Measurements from ENCODE around the gene DSCAML1.

The DSCAML1 gene

GRCh38 chr11:117490911-117491310 lies 306.1 kb downstream of the DSCAML1 start:
- no peaks in the 10 kb centered on the region for H3K27me3 ChIP-seq (ENCODE audit: low read depth, low read length)
- peak overlapping the region; percentile 75; the same call in 1 of the 2 replicates for H3K9ac ChIP-seq (ENCODE audit: low read length)
- peak overlapping the region; percentile 50; the same call in 1 of the 2 replicates for H3K4me2 ChIP-seq (ENCODE audit: low read length)
- no peak overlapping the region for H2AFZ ChIP-seq (ENCODE audit: low read depth, low read length)
- H3K36me3 ChIP-seq (replicated peaks; ENCODE audit: low read depth, low read length) = no peaks in the 10 kb centered on the region
- no peaks in the 10 kb centered on the region for H3K9me3 ChIP-seq (ENCODE audit: insufficient read depth, low read length)
- H3K4me3 ChIP-seq (ENCODE audit: low read length) = no peak overlapping the region
- H3K27ac ChIP-seq (ENCODE audit: low read length) = peak overlapping the region; percentile 96
- H4K20me1 ChIP-seq (ENCODE audit: insufficient read depth, low read length) = no peaks in the 10 kb centered on the region
- peaks cover 50% of the 10 kb centered on the region for H3K4me1 ChIP-seq (ENCODE audit: low read length)
- no peaks in the 10 kb centered on the region for H3K79me2 ChIP-seq (ENCODE audit: low read length)
- no peak for TF ChIP-seq EZH2phosphoT487 (IDR thresholded peaks at IDR 0.05; ENCODE audit: low read depth)

- Histone ChIP-seq H3K9me3 (ENCODE audit: insufficient read depth, low read length) (no peaks in the 10 kb centered on the region), H2AFZ (ENCODE audit: low read depth, low read length) (no peak overlapping the region), H3K9ac (ENCODE audit: low read length) (peak overlapping the region; percentile 75), H3K4me2 (ENCODE audit: low read length) (peak overlapping the region; percentile 50), H3K4me3 (ENCODE audit: low read length) (0 out of 2 replicates have a peak overlapping the region, but pooled peaks have one; percentile 11), H3K36me3 (replicated peaks; ENCODE audit: low read depth, low read length) (no peaks in the 10 kb centered on the region), H3K27me3 (ENCODE audit: low read depth, low read length) (no peaks in the 10 kb centered on the region), H3K4me1 (ENCODE audit: low read length) (peaks cover 58% of the 10 kb centered on the region), H3K27ac (ENCODE audit: low read length) (peak overlapping the region; percentile 96), H4K20me1 (ENCODE audit: insufficient read depth, low read length) (no peaks in the 10 kb centered on the region), H3K79me2 (ENCODE audit: low read length) (no peaks in the 10 kb centered on the region)
- no peak for TF ChIP-seq CTCF (IDR thresholded peaks at IDR 0.05; ENCODE audit: low read depth, low read length)
- no peak for TF ChIP-seq EZH2phosphoT487 (IDR thresholded peaks at IDR 0.05; ENCODE audit: low read depth)
These were observed 306.9 kb downstream of the DSCAML1 start for GRCh38 chr11:117489999-117490679.

- Histone ChIP-seq H3K4me3 (ENCODE audit: low read length) (0 out of 2 replicates have a peak overlapping the region, but pooled peaks have one; percentile 11), H3K27ac (ENCODE audit: low read length) (peak overlapping the region; percentile 96), H2AFZ (ENCODE audit: low read depth, low read length) (no peak overlapping the region), H4K20me1 (ENCODE audit: insufficient read depth, low read length) (no peaks in the 10 kb centered on the region), H3K4me2 (ENCODE audit: low read length) (peak overlapping the region; percentile 50), H3K79me2 (ENCODE audit: low read length) (no peaks in the 10 kb centered on the region), H3K36me3 (replicated peaks; ENCODE audit: low read depth, low read length) (no peaks in the 10 kb centered on the region), H3K9ac (ENCODE audit: low read length) (peak overlapping the region; percentile 75), H3K27me3 (ENCODE audit: low read depth, low read length) (no peaks in the 10 kb centered on the region), H3K4me1 (ENCODE audit: low read length) (peaks cover 67% of the 10 kb centered on the region), H3K9me3 (ENCODE audit: insufficient read depth, low read length) (no peaks in the 10 kb centered on the region)
- TF ChIP-seq CTCF (IDR thresholded peaks at IDR 0.05; ENCODE audit: low read depth, low read length) = no peak
- TF ChIP-seq EZH2phosphoT487 (IDR thresholded peaks at IDR 0.05; ENCODE audit: low read depth) = no peak
These were observed 307.7 kb downstream of the DSCAML1 start for GRCh38 chr11:117488996-117489952.

- H3K27me3 ChIP-seq (ENCODE audit: low read depth, low read length) = no peaks in the 10 kb centered on the region
- peak overlapping the region; percentile 79; the same call in 1 of the 2 replicates for H3K9ac ChIP-seq (ENCODE audit: low read length)
- no peaks in the 10 kb centered on the region for H3K9me3 ChIP-seq (ENCODE audit: insufficient read depth, low read length)
- no peaks in the 10 kb centered on the region for H3K79me2 ChIP-seq (ENCODE audit: low read length)
- H3K27ac ChIP-seq (ENCODE audit: low read length) = peak overlapping the region; percentile 96
- H3K36me3 ChIP-seq (replicated peaks; ENCODE audit: low read depth, low read length) = no peaks in the 10 kb centered on the region
- H2AFZ ChIP-seq (ENCODE audit: low read depth, low read length) = no peak overlapping the region
- H3K4me1 ChIP-seq (ENCODE audit: low read length) = peaks cover 93% of the 10 kb centered on the region
- H3K4me2 ChIP-seq (ENCODE audit: low read length) = peak overlapping the region; percentile 15
- no peak; the same call in 1 of the 2 replicates for TF ChIP-seq EZH2phosphoT487 (IDR thresholded peaks at IDR 0.05; ENCODE audit: low read depth)
- TF ChIP-seq CTCF (IDR thresholded peaks at IDR 0.05; ENCODE audit: low read depth, low read length) = no peak
- H3K4me3 ChIP-seq (ENCODE audit: low read length) = no peak overlapping the region
- H4K20me1 ChIP-seq (ENCODE audit: insufficient read depth, low read length) = no peaks in the 10 kb centered on the region
These were observed 311.0 kb downstream of the DSCAML1 start for GRCh38 chr11:117486059-117486458.
